Osteocyte (in vitro differentiated cells): ENCODE results near the gene PSPC1. TPM values are rescaled to one million over a fixed set of nuclear protein-coding genes. Genes with fewer than 3 reads are reported as not detected.

Experiments
- DNase-seq: peaks from one replicate; pipeline ENCODE4 v3.0.0; 2021; ENCODE audit warnings: mixed read lengths; ENCODE audit not compliant: unreplicated experiment; ENCODE audit errors: extremely low spot score
- H3K27ac Mint-ChIP-seq: one replicate; pipeline ENCODE4 v1.8.0; 2021; ENCODE audit warnings: mild to moderate bottlenecking, mixed read lengths; ENCODE audit not compliant: unreplicated experiment
- H3K27me3 Mint-ChIP-seq: one replicate; pipeline ENCODE4 v1.8.0; 2021; ENCODE audit warnings: mixed read lengths; ENCODE audit not compliant: unreplicated experiment
- H3K36me3 Mint-ChIP-seq: one replicate; pipeline ENCODE4 v1.8.0; 2021; ENCODE audit warnings: mixed read lengths; ENCODE audit not compliant: unreplicated experiment
- H3K4me1 Mint-ChIP-seq: one replicate; pipeline ENCODE4 v1.8.0; 2021; ENCODE audit warnings: mixed read lengths; ENCODE audit not compliant: unreplicated experiment
- H3K4me3 Mint-ChIP-seq: one replicate; pipeline ENCODE4 v1.8.0; 2021; ENCODE audit warnings: mild to moderate bottlenecking, moderate library complexity, mixed read lengths; ENCODE audit not compliant: unreplicated experiment
- H3K9me3 Mint-ChIP-seq: one replicate; pipeline ENCODE4 v1.8.0; 2021; ENCODE audit warnings: mixed read lengths; ENCODE audit not compliant: unreplicated experiment
- total RNA-seq: library from RNA; stranded (reverse); gene quantifications from 2 replicates; pipeline ENCODE4 v1.2.1, GENCODE V29; 2021
- TF ChIP-seq, protein P1 (sequence below): fragments of 200-600 bp; sonication (generic); IDR thresholded peaks from 2 replicates; pipeline ENCODE4 v1.5.0; 2021; ENCODE audit warnings: antibody characterized with exemption, mild to moderate bottlenecking, moderate library complexity

PSPC1 gene
- total RNA-seq, 1 donor from 2014 or later = 62.8 TPM

DNA sequence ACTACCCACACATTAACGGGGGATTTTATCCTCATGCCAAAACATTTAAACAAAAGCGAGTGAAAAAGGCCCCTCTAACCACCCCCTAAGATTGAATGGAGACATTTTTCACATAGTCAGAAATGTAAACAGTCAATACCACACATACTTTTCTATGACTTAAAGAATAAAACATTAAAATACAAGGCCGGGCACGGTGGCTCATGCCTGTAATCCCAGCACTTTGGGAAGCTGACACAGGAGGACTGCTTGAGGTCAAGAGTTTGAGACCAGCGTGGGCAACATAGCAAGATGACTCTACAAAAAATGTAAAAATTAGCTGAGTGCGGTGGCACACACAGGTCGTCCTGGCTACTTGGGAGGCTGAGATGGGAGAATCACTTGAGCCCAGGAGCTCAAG, 102.0 kb downstream of the PSPC1 start:
- H3K4me1 Mint-ChIP-seq = peaks cover 12% of the 10 kb centered on the region
- no peaks in the 10 kb centered on the region for H3K27me3 Mint-ChIP-seq
- TF ChIP-seq, protein P1, sequence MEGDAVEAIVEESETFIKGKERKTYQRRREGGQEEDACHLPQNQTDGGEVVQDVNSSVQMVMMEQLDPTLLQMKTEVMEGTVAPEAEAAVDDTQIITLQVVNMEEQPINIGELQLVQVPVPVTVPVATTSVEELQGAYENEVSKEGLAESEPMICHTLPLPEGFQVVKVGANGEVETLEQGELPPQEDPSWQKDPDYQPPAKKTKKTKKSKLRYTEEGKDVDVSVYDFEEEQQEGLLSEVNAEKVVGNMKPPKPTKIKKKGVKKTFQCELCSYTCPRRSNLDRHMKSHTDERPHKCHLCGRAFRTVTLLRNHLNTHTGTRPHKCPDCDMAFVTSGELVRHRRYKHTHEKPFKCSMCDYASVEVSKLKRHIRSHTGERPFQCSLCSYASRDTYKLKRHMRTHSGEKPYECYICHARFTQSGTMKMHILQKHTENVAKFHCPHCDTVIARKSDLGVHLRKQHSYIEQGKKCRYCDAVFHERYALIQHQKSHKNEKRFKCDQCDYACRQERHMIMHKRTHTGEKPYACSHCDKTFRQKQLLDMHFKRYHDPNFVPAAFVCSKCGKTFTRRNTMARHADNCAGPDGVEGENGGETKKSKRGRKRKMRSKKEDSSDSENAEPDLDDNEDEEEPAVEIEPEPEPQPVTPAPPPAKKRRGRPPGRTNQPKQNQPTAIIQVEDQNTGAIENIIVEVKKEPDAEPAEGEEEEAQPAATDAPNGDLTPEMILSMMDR = no peak
- no peak for DNase-seq
- H3K9me3 Mint-ChIP-seq = no peaks in the 10 kb centered on the region
- peaks cover 11% of the 10 kb centered on the region for H3K36me3 Mint-ChIP-seq
- H3K4me3 Mint-ChIP-seq = no peak overlapping the region
- H3K27ac Mint-ChIP-seq = peak overlapping the region; percentile 59

DNA sequence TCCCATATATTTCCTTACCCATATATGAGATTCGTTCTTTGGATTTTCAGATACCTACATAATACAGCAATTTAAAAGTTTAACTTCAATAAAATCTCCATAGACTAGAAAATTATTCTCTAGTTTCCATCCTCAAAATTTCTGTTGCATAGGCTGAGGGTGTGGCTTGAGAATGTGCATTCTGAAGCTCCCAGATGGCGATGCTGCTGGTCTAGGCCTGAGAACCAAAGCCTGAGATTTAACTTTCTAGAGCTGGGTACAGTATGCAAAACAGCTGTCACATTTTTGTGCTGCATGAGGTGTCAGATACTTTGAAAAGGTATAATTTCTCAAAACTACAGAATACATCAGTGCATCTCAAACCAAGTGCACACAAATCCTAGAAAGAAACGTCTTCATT, 106.6 kb downstream of the PSPC1 start:
- Mint-ChIP-seq H3K4me3 (no peak overlapping the region), H3K4me1 (peaks cover 6% of the 10 kb centered on the region), H3K36me3 (peaks cover 41% of the 10 kb centered on the region), H3K9me3 (no peaks in the 10 kb centered on the region), H3K27me3 (no peaks in the 10 kb centered on the region), H3K27ac (no peak overlapping the region)
- TF ChIP-seq, protein P1 = no peak
- no peak for DNase-seq

DNA sequence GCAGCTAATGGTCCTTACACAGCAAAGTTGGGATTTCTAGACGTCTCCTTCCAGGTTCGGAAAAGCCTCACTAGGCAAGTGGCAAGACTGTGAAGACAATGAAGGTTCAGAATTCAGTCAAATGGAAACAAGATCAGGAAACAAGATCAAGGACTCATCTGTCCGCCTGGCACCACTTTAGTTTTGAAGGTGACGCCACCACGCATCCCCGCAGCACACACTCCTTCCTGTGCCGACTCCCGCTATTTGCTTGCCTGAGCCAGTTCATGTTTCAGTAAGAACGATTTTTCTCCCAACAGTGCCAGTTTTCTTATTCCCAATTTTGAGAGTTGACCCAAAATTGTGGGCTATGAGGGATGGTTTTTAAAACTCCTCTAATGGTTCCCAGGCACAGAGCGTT, 107.8 kb downstream of the PSPC1 start:
- no peak overlapping the region for H3K27ac Mint-ChIP-seq
- TF ChIP-seq, protein P1 = no peak
- H3K4me1 Mint-ChIP-seq = peaks cover 5% of the 10 kb centered on the region
- no peak for DNase-seq
- H3K36me3 Mint-ChIP-seq = peaks cover 53% of the 10 kb centered on the region
- H3K27me3 Mint-ChIP-seq = no peaks in the 10 kb centered on the region
- H3K4me3 Mint-ChIP-seq = no peak overlapping the region
- no peaks in the 10 kb centered on the region for H3K9me3 Mint-ChIP-seq

DNA sequence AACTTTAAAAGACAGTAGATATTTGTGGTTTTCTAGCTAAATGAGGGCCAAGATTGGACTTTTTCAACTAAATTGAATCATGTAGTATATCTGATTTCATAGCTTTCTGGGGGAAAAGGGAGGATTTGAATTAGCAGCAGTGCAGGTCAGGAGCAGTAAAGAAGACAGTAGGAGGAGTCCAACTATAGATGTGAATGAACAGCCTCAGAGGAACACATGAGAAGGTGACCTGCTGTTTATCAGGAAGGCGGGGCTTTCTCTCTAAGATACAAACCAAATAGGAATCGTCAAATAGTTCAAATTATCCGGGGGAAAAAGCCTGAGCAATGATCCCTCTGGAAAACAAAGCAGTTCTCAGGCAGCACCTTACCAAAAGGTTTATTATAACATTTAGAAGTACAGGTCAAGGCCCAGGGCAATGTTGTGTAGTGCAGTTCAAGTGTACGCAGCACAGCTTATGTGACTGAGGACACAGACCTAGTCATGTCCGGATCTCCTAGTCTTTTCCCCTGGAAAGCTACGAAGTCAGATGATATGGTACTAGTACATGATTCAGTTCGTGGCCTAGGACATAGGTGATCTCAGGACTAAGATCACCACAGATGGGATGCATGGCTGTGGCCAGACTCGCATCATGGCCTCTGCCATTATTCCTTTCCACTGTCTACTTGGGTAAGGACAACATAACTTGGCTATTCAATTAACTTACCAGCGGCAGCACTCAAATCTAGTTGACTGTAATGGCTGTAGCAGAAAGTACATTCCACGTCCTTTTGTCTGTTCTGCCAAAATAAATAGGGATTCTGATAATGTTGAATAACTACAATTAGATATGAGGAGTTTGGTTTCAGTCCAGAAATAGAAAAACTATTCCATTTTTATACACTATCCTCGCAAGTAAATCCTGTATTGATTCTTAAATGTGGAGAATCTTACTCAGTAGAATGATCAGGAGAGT, 109.0 kb downstream of the PSPC1 start:
- Mint-ChIP-seq H3K4me3 (no peak overlapping the region), H3K36me3 (peaks cover 60% of the 10 kb centered on the region), H3K9me3 (no peaks in the 10 kb centered on the region), H3K4me1 (peaks cover 5% of the 10 kb centered on the region), H3K27ac (peak overlapping the region; percentile 33), H3K27me3 (no peaks in the 10 kb centered on the region)
- DNase-seq = no peak
- TF ChIP-seq, protein P1 = no peak

GRCh38 chr13:19672990-19673389, 109.8 kb downstream of the PSPC1 start:
- H3K4me1 Mint-ChIP-seq = peaks cover 5% of the 10 kb centered on the region
- H3K4me3 Mint-ChIP-seq = no peak overlapping the region
- peak overlapping the region; percentile 2 for H3K27ac Mint-ChIP-seq
- TF ChIP-seq, protein P1 = no peak
- no peak for DNase-seq
- no peaks in the 10 kb centered on the region for H3K9me3 Mint-ChIP-seq
- peaks cover 63% of the 10 kb centered on the region for H3K36me3 Mint-ChIP-seq
- no peaks in the 10 kb centered on the region for H3K27me3 Mint-ChIP-seq
